Kidney (tissue), 14 donors: Measurements from ENCODE around the gene TSFM. TPM values are rescaled to one million over a fixed set of nuclear protein-coding genes. Genes with fewer than 3 reads are reported as not detected.
A peak's percentile ranks its signal among the peaks of the same experiment; 100 is the strongest.

Source experiments
- DNase-seq, 5 donors: peaks; one replicate each; pipeline ENCODE4 v3.0.0-alpha.2; 2013 to 2020
- FAIRE-seq: peaks from 2 replicates; lab custom pipeline; 2012; peaks lifted over from hg19 to GRCh38; lab: Jason Lieb, UNC
- H3K27ac ChIP-seq, 2 donors: one replicate each; pipeline ENCODE4 v1.7.0; 2013; ENCODE audit warnings: low read depth in 2 of 2, low read length in 2 of 2, inconsistent platforms in 1 of 2
- H3K27me3 ChIP-seq: one replicate; pipeline ENCODE4 v1.7.1; 2013; ENCODE audit warnings: low read length, inconsistent platforms; ENCODE audit not compliant: control insufficient read depth, insufficient read depth
- H3K36me3 ChIP-seq, 3 donors: one replicate each; pipeline versions ENCODE4 v1.7.0 to v1.7.1; 2013; ENCODE audit warnings: low read length in 3 of 3, control low read depth in 1 of 3, inconsistent platforms in 1 of 3; ENCODE audit not compliant: insufficient read depth in 3 of 3, control insufficient read depth in 2 of 3
- H3K4me1 ChIP-seq, 3 donors: one replicate each; pipeline versions ENCODE4 v1.7.0 to v1.7.1; 2013; ENCODE audit warnings: low read length in 3 of 3, inconsistent platforms in 1 of 3, low read depth in 1 of 3; ENCODE audit not compliant: control insufficient read depth in 2 of 3, insufficient read depth in 2 of 3
- H3K4me3 ChIP-seq, 3 donors: one replicate each; pipeline versions ENCODE4 v1.7.0 to v1.8.1; 2013; ENCODE audit warnings: low read length in 3 of 3, control low read depth in 1 of 3, inconsistent platforms in 1 of 3
- H3K9ac ChIP-seq, 3 donors: one replicate each; pipeline versions ENCODE4 v1.7.0 to v1.7.1; 2013; ENCODE audit warnings: low read length in 3 of 3, control low read depth in 1 of 3, inconsistent platforms in 1 of 3
- H3K9me3 ChIP-seq, 3 donors: one replicate each; pipeline versions ENCODE4 v1.7.0 to v1.7.1; 2013; ENCODE audit warnings: low read length in 3 of 3, control low read depth in 1 of 3, inconsistent platforms in 1 of 3; ENCODE audit not compliant: control insufficient read depth in 2 of 3, insufficient read depth in 1 of 3
- intact Hi-C: fragments of 100-400 bp; cut with DNase I; formaldehyde crosslinking; loops from one replicate; pipeline ENCODE4 v1.11.1; 2022
- polyA plus RNA-seq: library from polyadenylated mRNA; stranded (reverse); fragments of 350-450 nt; fragmentation: Illumina TruSeq; extraction: RNeasy Lipid Tissue Mini Kit (QIAGEN cat#74804); gene quantifications from one replicate; pipeline ENCODE4 v1.2.3, GENCODE V29; 2014; ENCODE audit warnings: low read depth, low replicate concordance; ENCODE audit not compliant: insufficient read depth
- total RNA-seq: library from RNA; stranded (reverse); fragmentation: NEBNext Ultra II Directional; extraction: Animal tissue kit (Norgen Biotek cat#: 25700); gene quantifications from one replicate; pipeline ENCODE4 v1.2.1, GENCODE V29; 2021
- TF ChIP-seq, protein P1 (sequence below): IDR thresholded peaks from 3 replicates; pipeline ENCODE4 v1.5.1; 2012; ENCODE audit warnings: mild to moderate bottlenecking, moderate library complexity, borderline replicate concordance; ENCODE audit not compliant: insufficient read depth; ENCODE audit errors: extremely low read depth
- donor health status: control.
- donor health status: control.
- donor health status: control.
- donor health status: control.
- donor health status: control.
- donor health status: DM: yes; HTN: yes; CAD: no.
- donor health status: Normal renal cell carcinoma (clear cell type).

Gene TSFM
- total and polyA plus RNA-seq, 2 donors from 2014 or later: 32.8 to 84.6 TPM

DNA sequence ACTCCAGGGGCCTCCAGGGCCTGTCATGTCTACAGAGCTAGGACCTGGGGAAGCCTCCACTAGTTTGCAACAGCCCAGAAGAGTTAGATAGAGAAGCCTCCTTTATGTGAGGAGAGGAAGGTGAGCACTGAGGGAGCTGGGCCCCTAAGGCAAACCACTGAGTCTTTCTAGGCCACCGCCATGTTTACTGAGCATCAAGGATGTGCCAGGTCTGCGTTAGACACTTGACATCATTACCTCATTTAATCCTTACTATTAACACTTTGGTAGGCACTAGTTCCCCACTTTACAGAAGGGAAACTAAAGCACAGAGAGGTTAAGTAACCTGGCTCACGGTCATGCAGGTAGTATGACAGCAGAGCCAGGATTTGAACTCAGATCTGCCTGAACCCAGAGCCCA, 51.1 kb downstream of the TSFM start:
- no peak overlapping the region for H3K4me3 ChIP-seq
- H3K27ac ChIP-seq: peak overlapping the region in 1 of 2 donors; percentile 24

DNA sequence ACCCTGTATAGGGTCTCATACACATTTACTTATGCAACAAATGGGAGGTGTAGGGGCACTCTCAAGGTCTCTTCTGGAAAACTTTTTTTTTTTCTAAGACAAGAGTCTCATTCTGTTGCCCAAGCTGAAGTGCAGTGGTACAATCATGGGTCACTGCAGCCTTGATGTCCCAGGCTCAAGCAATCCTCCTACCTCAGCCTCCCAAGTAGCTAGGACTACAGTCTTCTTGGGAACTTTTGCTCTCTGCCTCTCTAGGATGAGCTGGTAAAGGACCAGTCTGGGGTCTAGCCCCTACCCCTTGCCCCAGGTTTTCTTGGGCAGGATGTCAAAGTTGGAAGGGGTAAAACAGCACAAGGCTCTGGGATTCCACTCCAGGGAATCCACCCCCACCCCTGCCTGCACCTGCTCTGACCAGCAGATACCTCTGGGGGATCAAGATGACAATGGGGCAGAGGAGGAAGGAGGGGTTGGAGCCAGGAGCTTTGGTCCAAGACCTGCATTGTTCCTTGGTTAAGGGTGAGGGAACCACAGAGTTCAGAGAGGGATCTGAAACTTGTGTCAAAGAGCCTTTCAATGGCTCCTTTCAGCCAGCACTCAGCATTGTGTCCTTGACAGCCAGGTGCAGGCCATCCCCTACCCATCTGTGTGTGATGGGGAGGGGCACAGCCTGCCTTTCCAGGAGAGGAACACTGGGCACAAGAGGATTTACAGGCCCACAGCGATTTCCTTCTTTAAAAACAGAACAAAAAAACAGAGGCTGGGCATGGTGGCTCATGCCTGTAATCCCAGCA, 51.7 kb downstream of the TSFM start:
- no peak overlapping the region for H3K4me3 ChIP-seq
- DNase-seq: no peak
- H3K27ac ChIP-seq: peak overlapping the region in 1 of 2 donors; percentile 50
- no peaks in the 10 kb centered on the region for H3K9me3 ChIP-seq
- H3K9ac ChIP-seq: peak overlapping the region in 1 of 3 donors; percentile 42
- H3K36me3 ChIP-seq: peaks cover 0 to 3% (median 1%) of the 10 kb centered on the region in 3 donors
- FAIRE-seq: no peak
- peaks cover 14 to 78% (median 64%) of the 10 kb centered on the region in 3 donors for H3K4me1 ChIP-seq
- TF ChIP-seq, protein P1, sequence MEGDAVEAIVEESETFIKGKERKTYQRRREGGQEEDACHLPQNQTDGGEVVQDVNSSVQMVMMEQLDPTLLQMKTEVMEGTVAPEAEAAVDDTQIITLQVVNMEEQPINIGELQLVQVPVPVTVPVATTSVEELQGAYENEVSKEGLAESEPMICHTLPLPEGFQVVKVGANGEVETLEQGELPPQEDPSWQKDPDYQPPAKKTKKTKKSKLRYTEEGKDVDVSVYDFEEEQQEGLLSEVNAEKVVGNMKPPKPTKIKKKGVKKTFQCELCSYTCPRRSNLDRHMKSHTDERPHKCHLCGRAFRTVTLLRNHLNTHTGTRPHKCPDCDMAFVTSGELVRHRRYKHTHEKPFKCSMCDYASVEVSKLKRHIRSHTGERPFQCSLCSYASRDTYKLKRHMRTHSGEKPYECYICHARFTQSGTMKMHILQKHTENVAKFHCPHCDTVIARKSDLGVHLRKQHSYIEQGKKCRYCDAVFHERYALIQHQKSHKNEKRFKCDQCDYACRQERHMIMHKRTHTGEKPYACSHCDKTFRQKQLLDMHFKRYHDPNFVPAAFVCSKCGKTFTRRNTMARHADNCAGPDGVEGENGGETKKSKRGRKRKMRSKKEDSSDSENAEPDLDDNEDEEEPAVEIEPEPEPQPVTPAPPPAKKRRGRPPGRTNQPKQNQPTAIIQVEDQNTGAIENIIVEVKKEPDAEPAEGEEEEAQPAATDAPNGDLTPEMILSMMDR: no peak
- no peaks in the 10 kb centered on the region for H3K27me3 ChIP-seq
- intact Hi-C loops: loop anchor here (5.0 kb wide), 1 partner anchor 63 kb away; no protein-coding TSS in a partner anchor

More for the DNA sequence above, 51.1 kb downstream of the TSFM start:
- TF ChIP-seq, protein P1: no peak
- DNase-seq (no peak), FAIRE-seq (no peak)
- no peaks in the 10 kb centered on the region for H3K27me3 ChIP-seq
- peaks cover 14 to 76% (median 58%) of the 10 kb centered on the region in 3 donors for H3K4me1 ChIP-seq
- H3K9ac ChIP-seq: no peak overlapping the region
- H3K36me3 ChIP-seq: peaks cover 3 to 7% (median 7%) of the 10 kb centered on the region in 3 donors
- intact Hi-C loops: loop anchor here (5.0 kb wide), 1 partner anchor 64 kb away; no protein-coding TSS in a partner anchor
- no peaks in the 10 kb centered on the region for H3K9me3 ChIP-seq

DNA sequence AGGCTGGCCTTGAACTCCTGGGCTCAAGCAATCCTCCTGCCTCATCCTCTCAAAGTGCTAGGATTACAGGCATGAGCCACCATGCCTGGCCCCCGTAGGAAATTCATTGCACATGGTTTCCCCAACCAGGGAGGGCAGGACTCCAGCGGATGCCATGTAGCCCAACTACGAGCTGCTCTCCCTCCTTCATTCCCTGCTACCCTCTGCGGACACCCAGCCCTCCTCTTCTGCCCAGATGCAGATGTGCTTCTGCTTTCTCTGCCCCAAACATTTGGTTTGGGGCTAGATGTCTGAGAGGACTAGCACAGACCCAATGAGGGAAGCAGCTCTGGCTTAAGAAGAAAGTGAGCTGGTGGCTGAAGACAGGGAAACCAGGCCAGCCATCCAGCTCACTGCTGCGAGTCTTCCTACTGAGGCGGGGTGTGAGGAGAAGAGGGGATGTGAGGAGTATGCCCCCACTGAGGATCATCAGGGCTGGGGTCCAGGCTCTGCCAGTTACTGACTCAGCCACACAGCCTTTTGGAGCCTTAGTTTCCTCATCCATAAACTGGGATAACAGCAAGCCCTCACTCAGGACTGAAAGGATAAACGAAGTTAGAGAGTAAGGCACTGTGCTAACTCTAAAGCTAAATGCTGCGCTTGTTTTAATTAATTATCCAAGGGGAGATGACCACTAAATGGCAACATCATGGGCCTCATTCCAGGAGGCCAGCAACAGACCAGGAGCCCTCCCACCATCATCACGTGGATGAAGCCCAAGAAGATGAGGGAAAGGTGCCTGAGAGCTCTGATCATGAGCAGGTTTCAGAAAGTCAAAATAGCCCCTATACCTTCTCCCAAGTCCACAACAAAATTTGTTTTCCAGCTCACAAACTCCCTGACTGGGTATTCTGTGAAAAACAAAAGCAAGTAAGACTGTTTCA, 53.0 kb downstream of the TSFM start:
- no peaks in the 10 kb centered on the region for H3K9me3 ChIP-seq
- intact Hi-C loops: no loop called here
- TF ChIP-seq, protein P1: no peak
- FAIRE-seq (no peak), DNase-seq (no peak)
- peak overlapping the region in 2 of 3 donors; percentile 43 to 50 for H3K4me3 ChIP-seq
- no peaks in the 10 kb centered on the region for H3K36me3 ChIP-seq
- no peaks in the 10 kb centered on the region for H3K27me3 ChIP-seq
- H3K9ac ChIP-seq: peak overlapping the region in 1 of 3 donors; percentile 48
- H3K4me1 ChIP-seq: peaks cover 14 to 82% (median 74%) of the 10 kb centered on the region in 3 donors
- peak overlapping the region; percentile 55 to 62 for H3K27ac ChIP-seq
